Dermis microvascular lymphatic vessel endothelial cell (primary cell): ENCODE results near the gene PGGHG. TPM values are rescaled to one million over a fixed set of nuclear protein-coding genes. Genes with fewer than 3 reads are reported as not detected.
"Not testable (repeated sequence)": the region's sequence is repeated elsewhere in the genome, so short reads cannot be mapped to it uniquely, and the experiment has no call there.

Experiments
- DNase-seq, 2 donors: peaks; one replicate each; pipeline versions ENCODE4 v3.0.0 to v3.0.0-alpha.2; 2010; ENCODE audit warnings: low read depth in 2 of 2
- total RNA-seq: library from RNA; depleted of rRNA; stranded (reverse); fragments of >200 nt; gene quantifications from 2 replicates; pipeline ENCODE4 v1.2.1, GENCODE V29; 2014

Gene PGGHG
- total RNA-seq, 1 donor from 2014 or later, result 6.7 TPM

- no peak for DNase-seq
Observed at GRCh38 chr11:285021-285893, 3.7 kb upstream of the PGGHG start.

GRCh38 chr11:285894-286220 is 3.1 kb upstream of the PGGHG start:
- no peak for DNase-seq

- not testable (repeated sequence) for DNase-seq
Observed at GRCh38 chr11:286977-287820, 1.7 kb upstream of the PGGHG start.

- DNase-seq, result no peak
Observed at GRCh38 chr11:287821-288477, 977 bp upstream of the PGGHG start.

GRCh38 chr11:289398-289711 is 429 bp downstream of the PGGHG start:
- no peak for DNase-seq

GRCh38 chr11:289712-290620 is 1.0 kb downstream of the PGGHG start:
- no peak for DNase-seq

- no peak for DNase-seq
Observed at GRCh38 chr11:290621-291231, 1.8 kb downstream of the PGGHG start.

- no peak for DNase-seq
Observed at GRCh38 chr11:291281-292210, 2.6 kb downstream of the PGGHG start.

GRCh38 chr11:292211-293121 is 3.5 kb downstream of the PGGHG start:
- no peak for DNase-seq

- DNase-seq, result no peak
Observed at GRCh38 chr11:293271-293851, 4.4 kb downstream of the PGGHG start.

- DNase-seq, result no peak
Observed at GRCh38 chr11:293852-294661, 5.1 kb downstream of the PGGHG start.

- no peak for DNase-seq
Observed at GRCh38 chr11:294780-295179, 5.9 kb downstream of the PGGHG start.

GRCh38 chr11:295351-296170 is 6.6 kb downstream of the PGGHG start:
- no peak for DNase-seq

- DNase-seq, result no peak
Observed at GRCh38 chr11:296171-297050, 7.5 kb downstream of the PGGHG start.

GRCh38 chr11:297051-297585 is 8.2 kb downstream of the PGGHG start:
- DNase-seq, result no peak
